Measurements from ENCODE around the gene MRFAP1L1. TPM values are rescaled to one million over a fixed set of nuclear protein-coding genes. Genes with fewer than 3 reads are reported as not detected.

MRFAP1L1 gene
- total RNA-seq, 2 donors from 2014 or later: 47.1 to 62.6 TPM

DNA sequence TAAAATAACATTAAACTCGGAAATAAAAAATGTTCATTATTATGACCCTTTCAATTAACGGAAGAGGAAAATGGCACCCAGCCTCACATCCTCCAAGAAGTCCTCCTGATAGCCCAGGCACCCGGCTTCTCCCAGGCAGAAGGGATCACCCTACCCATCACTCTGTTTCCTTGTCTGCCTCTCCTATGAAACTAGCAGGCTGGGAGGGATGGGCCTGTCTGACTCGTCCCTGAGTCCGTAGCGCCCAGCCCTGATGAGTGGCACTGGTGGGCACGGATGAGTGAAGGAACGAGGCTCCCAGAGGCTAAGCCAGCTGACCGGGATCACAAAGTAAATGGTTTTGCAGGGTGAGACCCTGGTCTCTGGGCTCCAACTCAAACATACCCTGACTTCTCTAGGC lies 44.2 kb upstream of the MRFAP1L1 start:
- ATAC-seq (ENCODE audit: insufficient number of reproducible peaks, low FRiP score, low read depth) (no peak), DNase-seq (ENCODE audit: low spot score) (no peak)
- Histone ChIP-seq H3K36me3 (no peaks in the 10 kb centered on the region), H3K27me3 (replicated peaks; ENCODE audit: insufficient read depth) (no peaks in the 10 kb centered on the region), H3K9me3 (no peaks in the 10 kb centered on the region), H3K27ac (no peak overlapping the region), H3K4me1 (ENCODE audit: control insufficient read depth in 1 of 2, low read depth in 2 of 2) (no peaks in the 10 kb centered on the region), H3K4me3 (no peak overlapping the region)
- TF ChIP-seq, protein P1, sequence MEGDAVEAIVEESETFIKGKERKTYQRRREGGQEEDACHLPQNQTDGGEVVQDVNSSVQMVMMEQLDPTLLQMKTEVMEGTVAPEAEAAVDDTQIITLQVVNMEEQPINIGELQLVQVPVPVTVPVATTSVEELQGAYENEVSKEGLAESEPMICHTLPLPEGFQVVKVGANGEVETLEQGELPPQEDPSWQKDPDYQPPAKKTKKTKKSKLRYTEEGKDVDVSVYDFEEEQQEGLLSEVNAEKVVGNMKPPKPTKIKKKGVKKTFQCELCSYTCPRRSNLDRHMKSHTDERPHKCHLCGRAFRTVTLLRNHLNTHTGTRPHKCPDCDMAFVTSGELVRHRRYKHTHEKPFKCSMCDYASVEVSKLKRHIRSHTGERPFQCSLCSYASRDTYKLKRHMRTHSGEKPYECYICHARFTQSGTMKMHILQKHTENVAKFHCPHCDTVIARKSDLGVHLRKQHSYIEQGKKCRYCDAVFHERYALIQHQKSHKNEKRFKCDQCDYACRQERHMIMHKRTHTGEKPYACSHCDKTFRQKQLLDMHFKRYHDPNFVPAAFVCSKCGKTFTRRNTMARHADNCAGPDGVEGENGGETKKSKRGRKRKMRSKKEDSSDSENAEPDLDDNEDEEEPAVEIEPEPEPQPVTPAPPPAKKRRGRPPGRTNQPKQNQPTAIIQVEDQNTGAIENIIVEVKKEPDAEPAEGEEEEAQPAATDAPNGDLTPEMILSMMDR (IDR thresholded peaks at IDR 0.05): no peak

DNA sequence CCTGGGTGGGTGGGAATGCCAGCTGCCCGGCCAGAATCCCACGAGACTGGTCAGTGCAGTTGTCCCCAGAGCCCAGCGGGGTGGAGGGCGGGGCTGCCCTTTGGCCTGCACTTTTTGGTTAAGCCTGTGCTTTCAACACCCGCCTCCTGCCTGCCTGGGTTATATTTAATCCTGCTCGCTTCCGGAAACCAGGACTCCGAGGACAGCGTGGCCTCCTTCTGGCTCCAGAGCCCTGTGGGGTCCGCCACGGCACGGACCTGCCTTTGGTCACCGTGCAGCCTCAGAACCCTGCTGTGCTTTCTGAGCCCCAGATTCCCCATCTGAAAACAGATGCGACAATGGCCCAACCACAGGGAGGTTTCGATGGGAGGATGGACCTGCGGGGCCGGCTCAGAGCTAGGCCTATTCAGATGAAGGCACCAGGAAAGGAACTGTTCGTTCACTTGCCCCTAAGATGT lies 43.5 kb upstream of the MRFAP1L1 start:
- H3K27me3 ChIP-seq (replicated peaks; ENCODE audit: insufficient read depth): no peaks in the 10 kb centered on the region
- no peaks in the 10 kb centered on the region for H3K9me3 ChIP-seq
- DNase-seq (ENCODE audit: low spot score): no peak
- no peak for ATAC-seq (ENCODE audit: insufficient number of reproducible peaks, low FRiP score, low read depth)
- TF ChIP-seq, protein P1 (IDR thresholded peaks at IDR 0.05): no peak
- no peak overlapping the region for H3K4me3 ChIP-seq
- no peak overlapping the region for H3K27ac ChIP-seq
- H3K36me3 ChIP-seq: no peaks in the 10 kb centered on the region
- H3K4me1 ChIP-seq (ENCODE audit: control insufficient read depth in 1 of 2, low read depth in 2 of 2): peaks cover 0 to 2% of the 10 kb centered on the region in 2 donors

DNA sequence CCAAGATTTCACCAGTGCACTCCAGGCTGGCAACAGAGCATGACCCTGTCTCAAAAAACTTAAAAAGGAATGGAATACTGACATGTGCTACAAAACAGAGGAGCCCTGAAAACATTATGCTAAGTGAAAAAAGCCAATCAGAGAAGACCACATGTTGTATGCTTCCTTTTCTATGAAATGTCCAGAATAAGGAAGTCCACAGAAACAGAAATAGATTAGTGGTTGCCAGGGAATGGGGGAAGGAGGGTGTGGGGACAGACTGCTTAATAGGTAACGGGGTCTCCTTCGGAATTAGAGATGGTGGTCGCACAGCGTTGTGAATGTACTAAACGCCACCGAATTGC lies 42.8 kb upstream of the MRFAP1L1 start:
- DNase-seq (ENCODE audit: low spot score): no peak
- Histone ChIP-seq H3K9me3 (no peaks in the 10 kb centered on the region), H3K4me3 (no peak overlapping the region), H3K4me1 (ENCODE audit: control insufficient read depth in 1 of 2, low read depth in 2 of 2) (peaks cover 4 to 9% of the 10 kb centered on the region in 2 donors), H3K27me3 (replicated peaks; ENCODE audit: insufficient read depth) (no peaks in the 10 kb centered on the region), H3K36me3 (no peaks in the 10 kb centered on the region), H3K27ac (no peak overlapping the region)
- TF ChIP-seq, protein P1 (IDR thresholded peaks at IDR 0.05): no peak
- no peak for ATAC-seq (ENCODE audit: insufficient number of reproducible peaks, low FRiP score, low read depth)

DNA sequence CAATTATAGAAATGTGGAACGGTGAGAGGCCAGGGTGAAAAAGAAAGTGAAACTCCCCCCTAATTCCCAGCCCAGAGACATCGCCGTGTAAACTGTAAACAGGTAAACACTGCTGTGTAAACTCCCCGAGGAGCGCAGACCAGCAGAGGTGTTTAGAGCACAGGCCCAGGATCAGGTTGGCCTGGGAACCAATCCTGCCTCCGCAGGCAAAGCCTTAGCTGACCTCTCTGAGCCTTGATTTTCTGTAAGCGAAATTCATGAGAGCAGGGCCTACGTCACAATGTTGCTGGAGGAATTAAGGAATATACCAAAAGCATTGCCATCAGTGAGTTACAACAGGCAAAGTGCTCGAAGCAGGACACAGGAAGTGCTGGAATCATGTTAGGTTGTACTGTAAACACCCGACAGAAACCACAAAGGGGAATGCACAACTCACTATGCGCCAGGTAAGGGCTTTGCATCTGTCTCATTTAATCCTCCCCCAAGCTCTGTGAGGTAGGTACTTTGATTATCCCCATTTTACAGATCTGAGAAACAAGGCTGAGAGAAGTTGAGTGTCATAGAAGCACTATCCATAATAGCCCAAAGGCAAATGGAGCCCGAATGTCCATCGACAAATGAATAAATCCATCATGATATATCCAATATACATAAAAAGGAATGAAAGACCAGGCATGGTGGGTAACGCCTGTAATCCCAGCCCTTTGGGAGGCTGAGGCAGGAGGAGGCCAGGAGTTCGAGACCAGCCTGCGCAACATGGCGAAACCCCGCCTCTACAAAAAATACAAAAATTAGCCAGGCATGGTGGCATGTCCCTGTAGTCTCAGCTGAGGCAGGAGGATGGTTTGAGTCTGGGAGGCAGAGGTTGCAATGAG lies 42.2 kb upstream of the MRFAP1L1 start:
- Histone ChIP-seq H3K27ac (no peak overlapping the region), H3K9me3 (no peaks in the 10 kb centered on the region), H3K27me3 (replicated peaks; ENCODE audit: insufficient read depth) (no peaks in the 10 kb centered on the region), H3K4me1 (ENCODE audit: control insufficient read depth in 1 of 2, low read depth in 2 of 2) (peaks cover 10 to 12% of the 10 kb centered on the region in 2 donors), H3K4me3 (no peak overlapping the region), H3K36me3 (no peaks in the 10 kb centered on the region)
- ATAC-seq (ENCODE audit: insufficient number of reproducible peaks, low FRiP score, low read depth): no peak
- no peak for DNase-seq (ENCODE audit: low spot score)
- TF ChIP-seq, protein P1 (IDR thresholded peaks at IDR 0.05): no peak

DNA sequence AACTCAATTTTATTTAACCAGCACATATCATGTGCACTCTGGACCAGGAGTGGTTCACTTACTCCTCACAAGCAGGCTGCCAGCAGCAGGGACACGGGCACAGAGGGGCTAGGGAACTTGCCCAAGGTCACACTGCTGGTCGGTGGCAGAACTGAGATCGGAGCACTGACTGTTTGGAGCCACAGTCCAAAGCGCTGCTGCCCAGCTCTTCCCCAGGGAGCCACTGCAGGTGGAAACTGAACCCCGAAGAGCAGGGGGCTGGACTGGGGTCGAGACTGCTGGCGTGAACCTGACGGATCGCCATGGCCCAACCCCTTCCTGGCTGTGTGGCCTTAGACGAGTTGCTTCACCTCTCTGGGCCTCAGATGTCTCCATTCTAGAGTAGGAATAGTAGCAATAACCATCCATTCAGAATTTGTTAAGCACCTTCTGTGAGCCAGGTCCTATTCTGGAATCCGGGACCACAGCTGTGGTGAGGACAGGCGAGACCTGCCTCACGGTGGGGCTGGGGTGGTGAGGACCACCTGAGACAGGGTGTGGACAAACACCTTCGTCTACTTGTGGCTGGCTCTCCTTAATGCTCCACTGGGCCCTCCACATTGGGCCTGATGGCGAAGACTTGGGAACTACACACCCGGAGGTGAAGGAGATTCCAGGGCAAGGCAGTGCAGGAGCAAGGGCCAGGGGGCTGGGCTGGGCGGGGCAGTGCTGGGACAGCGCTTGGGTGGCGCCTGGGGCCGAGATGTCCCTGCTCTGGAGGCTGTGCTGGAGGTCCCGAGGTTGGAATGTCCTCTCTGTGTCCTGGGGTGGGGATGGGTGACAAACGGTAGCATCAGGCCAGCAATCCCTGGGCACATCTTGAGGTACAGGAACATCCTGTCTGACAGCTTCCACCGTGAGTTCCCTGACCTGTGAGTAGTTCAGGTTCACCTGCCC lies 40.9 kb upstream of the MRFAP1L1 start:
- H3K4me1 ChIP-seq (ENCODE audit: control insufficient read depth in 1 of 2, low read depth in 2 of 2): peaks cover 12 to 14% of the 10 kb centered on the region in 2 donors
- TF ChIP-seq, protein P1 (IDR thresholded peaks at IDR 0.05): no peak
- no peaks in the 10 kb centered on the region for H3K9me3 ChIP-seq
- H3K36me3 ChIP-seq: no peaks in the 10 kb centered on the region
- ATAC-seq (ENCODE audit: insufficient number of reproducible peaks, low FRiP score, low read depth) (no peak), DNase-seq (ENCODE audit: low spot score) (no peak)
- H3K4me3 ChIP-seq: no peak overlapping the region
- H3K27ac ChIP-seq: no peak overlapping the region
- H3K27me3 ChIP-seq (replicated peaks; ENCODE audit: insufficient read depth): no peaks in the 10 kb centered on the region

Data from thoracic aorta (tissue), 2 donors.